HL-60 (cell line): Measurements from ENCODE around the gene ETHE1.

ENCODE experiments used
- GABPA ChIP-seq: IDR thresholded peaks from 2 replicates; pipeline ENCODE4 v1.6.1; 2012; ENCODE audit warnings: low read depth
- POLR2AphosphoS5 ChIP-seq: IDR thresholded peaks from 2 replicates; pipeline ENCODE4 v1.6.1; 2012; ENCODE audit warnings: low read depth
- SPI1 ChIP-seq: IDR thresholded peaks from 2 replicates; pipeline ENCODE4 v1.6.1; 2012; ENCODE audit warnings: low read depth, mild to moderate bottlenecking, borderline replicate concordance
- TF ChIP-seq, protein P1 (sequence below): IDR thresholded peaks from one replicate; pipeline ENCODE4 v1.5.1; 2011; ENCODE audit warnings: low read length, control low read depth, inconsistent platforms; ENCODE audit not compliant: insufficient read depth
- TF ChIP-seq, protein P2 (sequence below): IDR thresholded peaks from 2 replicates; pipeline ENCODE4 v1.6.1; 2012; ENCODE audit warnings: low read depth; ENCODE audit not compliant: insufficient replicate concordance

GRCh38 chr19:43470288-43470687 lies 56.7 kb downstream of the ETHE1 start:
- TF ChIP-seq, protein P1, sequence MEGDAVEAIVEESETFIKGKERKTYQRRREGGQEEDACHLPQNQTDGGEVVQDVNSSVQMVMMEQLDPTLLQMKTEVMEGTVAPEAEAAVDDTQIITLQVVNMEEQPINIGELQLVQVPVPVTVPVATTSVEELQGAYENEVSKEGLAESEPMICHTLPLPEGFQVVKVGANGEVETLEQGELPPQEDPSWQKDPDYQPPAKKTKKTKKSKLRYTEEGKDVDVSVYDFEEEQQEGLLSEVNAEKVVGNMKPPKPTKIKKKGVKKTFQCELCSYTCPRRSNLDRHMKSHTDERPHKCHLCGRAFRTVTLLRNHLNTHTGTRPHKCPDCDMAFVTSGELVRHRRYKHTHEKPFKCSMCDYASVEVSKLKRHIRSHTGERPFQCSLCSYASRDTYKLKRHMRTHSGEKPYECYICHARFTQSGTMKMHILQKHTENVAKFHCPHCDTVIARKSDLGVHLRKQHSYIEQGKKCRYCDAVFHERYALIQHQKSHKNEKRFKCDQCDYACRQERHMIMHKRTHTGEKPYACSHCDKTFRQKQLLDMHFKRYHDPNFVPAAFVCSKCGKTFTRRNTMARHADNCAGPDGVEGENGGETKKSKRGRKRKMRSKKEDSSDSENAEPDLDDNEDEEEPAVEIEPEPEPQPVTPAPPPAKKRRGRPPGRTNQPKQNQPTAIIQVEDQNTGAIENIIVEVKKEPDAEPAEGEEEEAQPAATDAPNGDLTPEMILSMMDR, result no peak
- TF ChIP-seq SPI1, result no peak
- no peak for TF ChIP-seq POLR2AphosphoS5
- TF ChIP-seq, protein P2, sequence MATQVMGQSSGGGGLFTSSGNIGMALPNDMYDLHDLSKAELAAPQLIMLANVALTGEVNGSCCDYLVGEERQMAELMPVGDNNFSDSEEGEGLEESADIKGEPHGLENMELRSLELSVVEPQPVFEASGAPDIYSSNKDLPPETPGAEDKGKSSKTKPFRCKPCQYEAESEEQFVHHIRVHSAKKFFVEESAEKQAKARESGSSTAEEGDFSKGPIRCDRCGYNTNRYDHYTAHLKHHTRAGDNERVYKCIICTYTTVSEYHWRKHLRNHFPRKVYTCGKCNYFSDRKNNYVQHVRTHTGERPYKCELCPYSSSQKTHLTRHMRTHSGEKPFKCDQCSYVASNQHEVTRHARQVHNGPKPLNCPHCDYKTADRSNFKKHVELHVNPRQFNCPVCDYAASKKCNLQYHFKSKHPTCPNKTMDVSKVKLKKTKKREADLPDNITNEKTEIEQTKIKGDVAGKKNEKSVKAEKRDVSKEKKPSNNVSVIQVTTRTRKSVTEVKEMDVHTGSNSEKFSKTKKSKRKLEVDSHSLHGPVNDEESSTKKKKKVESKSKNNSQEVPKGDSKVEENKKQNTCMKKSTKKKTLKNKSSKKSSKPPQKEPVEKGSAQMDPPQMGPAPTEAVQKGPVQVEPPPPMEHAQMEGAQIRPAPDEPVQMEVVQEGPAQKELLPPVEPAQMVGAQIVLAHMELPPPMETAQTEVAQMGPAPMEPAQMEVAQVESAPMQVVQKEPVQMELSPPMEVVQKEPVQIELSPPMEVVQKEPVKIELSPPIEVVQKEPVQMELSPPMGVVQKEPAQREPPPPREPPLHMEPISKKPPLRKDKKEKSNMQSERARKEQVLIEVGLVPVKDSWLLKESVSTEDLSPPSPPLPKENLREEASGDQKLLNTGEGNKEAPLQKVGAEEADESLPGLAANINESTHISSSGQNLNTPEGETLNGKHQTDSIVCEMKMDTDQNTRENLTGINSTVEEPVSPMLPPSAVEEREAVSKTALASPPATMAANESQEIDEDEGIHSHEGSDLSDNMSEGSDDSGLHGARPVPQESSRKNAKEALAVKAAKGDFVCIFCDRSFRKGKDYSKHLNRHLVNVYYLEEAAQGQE, result no peak
- TF ChIP-seq GABPA, result no peak
